ENCODE data around the gene SPRED2.
A peak's percentile ranks its signal among the peaks of the same experiment; 100 is the strongest.

SPRED2 gene

GRCh38 chr2:65357095-65357958 lies 75.1 kb downstream of the SPRED2 start:
- no peak for DNase-seq (ENCODE audit: extremely low read depth, insufficient read length)
- H3K36me3 ChIP-seq (ENCODE audit: control insufficient read depth, insufficient read depth, low read length), result no peaks in the 10 kb centered on the region
- no peak overlapping the region for H3K4me3 ChIP-seq (replicated peaks; ENCODE audit: low read depth, low read length)
- TF ChIP-seq, protein P1, sequence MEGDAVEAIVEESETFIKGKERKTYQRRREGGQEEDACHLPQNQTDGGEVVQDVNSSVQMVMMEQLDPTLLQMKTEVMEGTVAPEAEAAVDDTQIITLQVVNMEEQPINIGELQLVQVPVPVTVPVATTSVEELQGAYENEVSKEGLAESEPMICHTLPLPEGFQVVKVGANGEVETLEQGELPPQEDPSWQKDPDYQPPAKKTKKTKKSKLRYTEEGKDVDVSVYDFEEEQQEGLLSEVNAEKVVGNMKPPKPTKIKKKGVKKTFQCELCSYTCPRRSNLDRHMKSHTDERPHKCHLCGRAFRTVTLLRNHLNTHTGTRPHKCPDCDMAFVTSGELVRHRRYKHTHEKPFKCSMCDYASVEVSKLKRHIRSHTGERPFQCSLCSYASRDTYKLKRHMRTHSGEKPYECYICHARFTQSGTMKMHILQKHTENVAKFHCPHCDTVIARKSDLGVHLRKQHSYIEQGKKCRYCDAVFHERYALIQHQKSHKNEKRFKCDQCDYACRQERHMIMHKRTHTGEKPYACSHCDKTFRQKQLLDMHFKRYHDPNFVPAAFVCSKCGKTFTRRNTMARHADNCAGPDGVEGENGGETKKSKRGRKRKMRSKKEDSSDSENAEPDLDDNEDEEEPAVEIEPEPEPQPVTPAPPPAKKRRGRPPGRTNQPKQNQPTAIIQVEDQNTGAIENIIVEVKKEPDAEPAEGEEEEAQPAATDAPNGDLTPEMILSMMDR (IDR thresholded peaks at IDR 0.05; ENCODE audit: insufficient read depth, low read length, poor library complexity, severe bottlenecking), result no peak
- no peaks in the 10 kb centered on the region; the same call in 1 of the 2 replicates for H3K27me3 ChIP-seq (replicated peaks; ENCODE audit: control insufficient read depth, insufficient read depth, low read length)

GRCh38 chr2:65355186-65355831 lies 77.1 kb downstream of the SPRED2 start:
- H3K27me3 ChIP-seq (replicated peaks; ENCODE audit: control insufficient read depth, insufficient read depth, low read length), result no peaks in the 10 kb centered on the region
- no peak overlapping the region for H3K4me3 ChIP-seq (replicated peaks; ENCODE audit: low read depth, low read length)
- no peak for DNase-seq (ENCODE audit: extremely low read depth, insufficient read length)
- no peaks in the 10 kb centered on the region for H3K36me3 ChIP-seq (ENCODE audit: control insufficient read depth, insufficient read depth, low read length)
- TF ChIP-seq, protein P1 (IDR thresholded peaks at IDR 0.05; ENCODE audit: insufficient read depth, low read length, poor library complexity, severe bottlenecking), result no peak

DNA sequence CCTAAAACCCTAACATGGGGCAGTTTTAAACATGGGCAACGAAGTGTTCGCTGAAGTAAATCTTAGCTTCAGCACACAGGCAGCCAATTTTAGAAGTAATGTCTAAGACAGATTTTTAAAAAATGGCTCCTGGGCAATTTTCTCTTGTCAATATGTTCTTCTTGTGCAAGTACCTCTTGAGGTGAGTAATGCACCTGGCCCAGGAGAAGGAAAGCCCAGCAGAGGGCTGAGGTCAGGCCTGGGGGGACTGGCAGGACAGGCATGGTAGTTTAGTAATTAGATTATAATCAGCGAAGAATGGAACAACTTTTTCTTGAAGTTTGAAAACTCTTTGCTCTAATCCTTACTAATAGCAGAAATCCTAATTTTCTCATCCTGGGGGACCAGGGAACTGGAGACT lies 77.6 kb downstream of the SPRED2 start:
- H3K4me3 ChIP-seq (replicated peaks; ENCODE audit: low read depth, low read length), result no peak overlapping the region
- TF ChIP-seq, protein P1 (IDR thresholded peaks at IDR 0.05; ENCODE audit: insufficient read depth, low read length, poor library complexity, severe bottlenecking), result no peak
- H3K36me3 ChIP-seq (ENCODE audit: control insufficient read depth, insufficient read depth, low read length), result no peaks in the 10 kb centered on the region
- no peak for DNase-seq (ENCODE audit: extremely low read depth, insufficient read length)
- H3K27me3 ChIP-seq (replicated peaks; ENCODE audit: control insufficient read depth, insufficient read depth, low read length), result no peaks in the 10 kb centered on the region

- DNase-seq (ENCODE audit: extremely low read depth, insufficient read length), result no peak
- H3K36me3 ChIP-seq (ENCODE audit: control insufficient read depth, insufficient read depth, low read length), result no peaks in the 10 kb centered on the region
- no peak overlapping the region for H3K4me3 ChIP-seq (replicated peaks; ENCODE audit: low read depth, low read length)
- TF ChIP-seq, protein P1 (IDR thresholded peaks at IDR 0.05; ENCODE audit: insufficient read depth, low read length, poor library complexity, severe bottlenecking), result no peak
- H3K27me3 ChIP-seq (replicated peaks; ENCODE audit: control insufficient read depth, insufficient read depth, low read length), result no peaks in the 10 kb centered on the region
Measured at GRCh38 chr2:65353927-65354326, 78.5 kb downstream of the SPRED2 start.

GRCh38 chr2:65353046-65353445 lies 79.4 kb downstream of the SPRED2 start:
- Histone ChIP-seq H3K36me3 (ENCODE audit: control insufficient read depth, insufficient read depth, low read length) (no peaks in the 10 kb centered on the region), H3K4me3 (replicated peaks; ENCODE audit: low read depth, low read length) (no peak overlapping the region), H3K27me3 (replicated peaks; ENCODE audit: control insufficient read depth, insufficient read depth, low read length) (no peaks in the 10 kb centered on the region)
- no peak for DNase-seq (ENCODE audit: extremely low read depth, insufficient read length)
- TF ChIP-seq, protein P1 (IDR thresholded peaks at IDR 0.05; ENCODE audit: insufficient read depth, low read length, poor library complexity, severe bottlenecking), result peak; percentile 26
